HEK293T (cell line): ENCODE results near the gene ZSCAN10.

Source experiments
- CTCF ChIA-PET: fragments of 350-600 bp; formaldehyde crosslinking; extraction: SDS; loops from one replicate; lab custom pipeline; 2021; ENCODE audit warnings: antibody characterized with exemption, inconsistent platforms; lab: Yijun Ruan, JAX
- POLR2A ChIA-PET: fragments of 350-600 bp; formaldehyde crosslinking; extraction: SDS; loops from one replicate; lab custom pipeline; 2020; ENCODE audit warnings: antibody characterized with exemption, inconsistent platforms; lab: Yijun Ruan, JAX
- DNase-seq: peaks from one replicate; pipeline ENCODE4 v3.0.0; 2012; ENCODE audit warnings: mixed read lengths; ENCODE audit errors: extremely low spot score
- ARNT ChIP-seq: fragments of 450-650 bp; IDR thresholded peaks from 2 replicates; pipeline ENCODE4 v1.6.1; 2017; ENCODE audit warnings: mild to moderate bottlenecking
- BHLHE40 ChIP-seq: fragments of 450-650 bp; IDR thresholded peaks from 2 replicates; pipeline ENCODE4 v1.6.1; 2016; ENCODE audit warnings: mild to moderate bottlenecking, moderate library complexity, borderline replicate concordance
- CTBP1 ChIP-seq: fragments of 450-650 bp; IDR thresholded peaks from 2 replicates; pipeline ENCODE4 v1.6.1; 2016; ENCODE audit warnings: borderline replicate concordance
- ELF4 ChIP-seq: fragments of 450-650 bp; IDR thresholded peaks from 2 replicates; pipeline ENCODE4 v1.6.1; 2017; ENCODE audit warnings: antibody characterized with exemption
- FOXA1 ChIP-seq: fragments of 450-650 bp; IDR thresholded peaks from 2 replicates; pipeline ENCODE4 v1.6.1; 2016; ENCODE audit warnings: mild to moderate bottlenecking
- FOXK2 ChIP-seq: fragments of 450-650 bp; IDR thresholded peaks from 2 replicates; pipeline ENCODE4 v1.6.1; 2016; ENCODE audit warnings: mild to moderate bottlenecking
- FOXM1 ChIP-seq: fragments of 450-650 bp; IDR thresholded peaks from 2 replicates; pipeline ENCODE4 v1.6.1; 2017; ENCODE audit warnings: mild to moderate bottlenecking, borderline replicate concordance
- HDGF ChIP-seq: fragments of 450-650 bp; IDR thresholded peaks from 2 replicates; pipeline ENCODE4 v1.6.1; 2017; ENCODE audit warnings: antibody characterized with exemption, borderline replicate concordance
- L3MBTL2 ChIP-seq: fragments of 450-650 bp; conservative IDR thresholded peaks from 2 replicates; pipeline ENCODE4 v1.6.1; 2016; ENCODE audit warnings: mild to moderate bottlenecking
- LEF1 ChIP-seq: fragments of 450-650 bp; IDR thresholded peaks from 2 replicates; pipeline ENCODE4 v1.6.1; 2017; ENCODE audit warnings: mild to moderate bottlenecking, borderline replicate concordance
- NFRKB ChIP-seq: fragments of 450-650 bp; IDR thresholded peaks from 2 replicates; pipeline ENCODE4 v1.6.1; 2016; ENCODE audit warnings: mild to moderate bottlenecking, moderate library complexity
- SP1 ChIP-seq: fragments of 450-650 bp; IDR thresholded peaks from 2 replicates; pipeline ENCODE4 v1.6.1; 2017
- SUZ12 ChIP-seq: fragments of 450-650 bp; IDR thresholded peaks from 2 replicates; pipeline ENCODE4 v1.6.1; 2016; ENCODE audit warnings: mild to moderate bottlenecking
- TARDBP ChIP-seq: fragments of 450-650 bp; IDR thresholded peaks from 2 replicates; pipeline ENCODE4 v1.6.1; 2016
- ZNF384 ChIP-seq: fragments of 450-650 bp; IDR thresholded peaks from 2 replicates; pipeline ENCODE4 v1.6.1; 2016
- TF ChIP-seq, protein P1 (sequence below): fragments of 450-650 bp; IDR thresholded peaks from 2 replicates; pipeline ENCODE4 v1.6.1; 2016

ZSCAN10 gene

DNA sequence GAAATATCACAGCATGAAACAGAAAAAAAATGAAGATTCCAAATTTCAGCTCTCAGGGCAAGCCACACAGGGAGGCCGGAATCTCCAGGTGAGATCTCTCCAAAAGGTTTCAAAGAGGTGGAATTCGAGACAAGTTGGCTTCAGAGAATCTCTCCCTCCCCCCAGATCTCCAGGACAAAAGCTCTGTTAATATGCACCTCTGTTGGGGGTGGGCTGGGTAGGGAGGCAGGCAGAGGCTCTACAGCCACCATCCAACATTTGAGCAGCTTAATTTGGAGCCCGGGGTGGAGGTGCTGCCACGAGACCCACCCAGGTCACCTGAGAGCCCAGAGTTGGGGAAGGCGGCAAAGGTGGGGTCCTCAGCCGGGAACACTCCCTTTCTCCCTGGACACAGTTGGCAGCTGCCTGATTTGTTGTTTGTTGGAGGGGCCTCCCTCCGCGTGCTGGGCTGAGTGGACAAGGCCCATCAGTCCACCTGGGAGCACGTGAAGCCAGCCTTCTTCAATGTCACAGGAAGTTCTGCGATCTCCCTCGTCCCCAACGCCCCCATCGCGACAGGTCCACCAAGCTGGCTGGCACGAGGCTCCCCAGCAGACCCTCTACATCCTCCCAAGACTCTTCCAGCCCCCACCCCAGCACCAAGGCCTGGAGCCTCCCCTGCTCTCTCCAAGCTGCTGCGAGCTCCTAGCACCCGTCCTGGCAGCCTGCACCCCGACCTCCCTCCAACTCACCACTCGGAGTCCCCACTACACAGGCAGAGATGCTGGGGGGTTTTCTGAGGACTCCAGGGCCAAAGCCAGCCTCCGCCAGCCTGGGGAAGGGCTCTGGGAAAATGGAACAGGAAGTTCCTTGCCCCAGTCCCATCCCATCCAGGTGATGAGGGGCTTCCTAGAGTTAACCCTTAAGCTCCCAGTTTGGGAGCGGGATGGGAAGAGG, at the start of gene ZSCAN10:
TSS of gene ZSCAN10 (minus strand) at position 836 of the 936 bp plus-strand sequence. CDS start 6,357 bp downstream, outside the sequence.
- ChIA-PET CTCF (interaction anchor here (0.7 to 2.7 kb wide), 5 partner anchors 31 to 67 kb away, joined by 3 to 14 read pairs (median 5); no protein-coding TSS in a partner anchor), POLR2A (interaction anchor here (0.7 to 1.9 kb wide), 7 partner anchors 15 to 345 kb away, joined by 3 to 5 read pairs (median 3); partner anchors contain the start of genes NAA60, ZNF213 and ZNF597)
- no peak for DNase-seq
- TF ChIP-seq FOXK2 (no peak), ARNT (no peak), LEF1 (no peak), ELF4 (no peak), NFRKB (no peak), BHLHE40 (no peak), SP1 (no peak), L3MBTL2 (no peak), FOXA1 (no peak), CTBP1 (no peak), FOXM1 (no peak)
- TF ChIP-seq, protein P1, sequence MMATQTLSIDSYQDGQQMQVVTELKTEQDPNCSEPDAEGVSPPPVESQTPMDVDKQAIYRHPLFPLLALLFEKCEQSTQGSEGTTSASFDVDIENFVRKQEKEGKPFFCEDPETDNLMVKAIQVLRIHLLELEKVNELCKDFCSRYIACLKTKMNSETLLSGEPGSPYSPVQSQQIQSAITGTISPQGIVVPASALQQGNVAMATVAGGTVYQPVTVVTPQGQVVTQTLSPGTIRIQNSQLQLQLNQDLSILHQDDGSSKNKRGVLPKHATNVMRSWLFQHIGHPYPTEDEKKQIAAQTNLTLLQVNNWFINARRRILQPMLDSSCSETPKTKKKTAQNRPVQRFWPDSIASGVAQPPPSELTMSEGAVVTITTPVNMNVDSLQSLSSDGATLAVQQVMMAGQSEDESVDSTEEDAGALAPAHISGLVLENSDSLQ = no peak

DNA sequence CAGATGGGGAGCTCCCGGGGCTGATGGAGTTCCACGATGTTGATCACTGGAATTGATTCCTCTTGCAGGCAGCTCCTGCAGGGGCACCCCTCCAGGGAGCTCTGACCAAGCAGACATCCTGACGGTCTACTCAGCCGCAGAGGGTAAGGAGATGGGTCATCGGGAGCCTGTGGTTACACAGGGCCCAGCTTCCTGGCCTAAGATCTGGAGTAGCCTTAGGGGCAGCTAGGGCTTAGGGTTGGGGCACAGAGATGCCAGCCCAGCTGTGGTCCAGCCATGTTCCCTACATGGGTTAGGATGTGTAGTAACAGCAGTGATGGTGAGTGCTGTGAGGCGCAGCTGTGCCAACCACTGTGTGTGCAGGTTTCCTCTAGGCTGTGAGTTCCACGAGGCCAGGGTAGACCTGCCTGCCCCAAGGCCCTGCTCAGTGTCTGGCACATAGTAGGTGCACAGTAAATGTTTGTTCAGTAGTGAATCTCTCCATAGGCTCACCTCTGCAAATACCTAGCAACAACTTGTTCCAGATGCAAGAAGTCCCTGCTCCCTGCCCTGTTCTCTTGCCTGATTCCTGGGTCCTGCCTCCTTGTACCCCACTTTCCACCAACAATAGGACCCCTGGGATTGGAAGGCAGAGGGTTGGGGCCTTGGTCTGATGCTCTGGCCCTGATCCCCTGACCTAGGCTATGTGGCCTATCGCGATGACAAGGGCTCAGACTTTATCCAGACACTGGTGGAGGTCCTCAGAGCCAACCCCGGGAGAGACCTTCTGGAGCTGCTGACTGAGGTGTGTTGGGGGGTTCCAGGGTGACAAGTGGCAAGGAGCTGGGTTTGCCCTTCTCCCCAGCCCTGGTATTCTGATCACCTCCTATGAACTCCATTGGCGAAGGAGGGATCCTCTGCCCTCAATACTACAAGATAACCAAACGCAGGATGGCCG, 49.4 kb upstream of the ZSCAN10 start:
- CTCF ChIA-PET = interaction anchor here (0.6 to 2.4 kb wide), 7 partner anchors 14 to 71 kb away, joined by 3 to 20 read pairs (median 3); partner anchors contain the start of gene ZNF213
- POLR2A ChIA-PET = interaction anchor here (0.8 to 5.2 kb wide), 12 partner anchors 8 to 98 kb away, joined by 3 to 78 read pairs (median 4); partner anchors contain the start of gene ZNF213
- no peak for DNase-seq
- TF ChIP-seq L3MBTL2 (no peak), NFRKB (no peak), HDGF (no peak), ARNT (no peak), FOXA1 (no peak), SUZ12 (no peak), TARDBP (no peak), LEF1 (no peak), FOXK2 (no peak), ZNF384 (no peak), SP1 (no peak), BHLHE40 (no peak), CTBP1 (no peak)
- TF ChIP-seq, protein P1 = no peak

DNA sequence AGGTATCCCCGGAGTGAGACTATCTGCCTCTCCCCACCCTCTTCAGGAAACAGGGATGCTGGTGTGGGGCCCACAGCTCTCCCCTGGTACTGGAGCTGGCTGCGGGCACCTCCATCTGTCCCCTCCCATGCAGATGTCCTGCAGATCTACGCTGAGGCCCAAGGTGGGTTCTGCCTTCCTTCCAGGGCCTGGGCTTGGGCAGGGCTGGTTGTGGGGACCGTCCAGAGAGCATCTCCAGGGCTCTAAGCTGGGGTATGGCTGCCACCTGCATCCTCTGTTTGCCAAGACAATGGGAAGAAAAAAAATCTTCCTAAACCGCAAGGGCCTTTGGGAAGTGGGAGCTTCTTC, 48.6 kb upstream of the ZSCAN10 start:
- TF ChIP-seq FOXA1 (no peak), ZNF384 (no peak), BHLHE40 (no peak)
- CTCF ChIA-PET = interaction anchor here (1.0 kb wide), 1 partner anchor 35 kb away, joined by 3 read pairs; no protein-coding TSS in a partner anchor
- no peak for DNase-seq
- POLR2A ChIA-PET = interaction anchor here (1.1 to 5.2 kb wide), 2 partner anchors 14 to 88 kb away, joined by 3 to 78 read pairs; partner anchors contain the start of gene ZNF213

DNA sequence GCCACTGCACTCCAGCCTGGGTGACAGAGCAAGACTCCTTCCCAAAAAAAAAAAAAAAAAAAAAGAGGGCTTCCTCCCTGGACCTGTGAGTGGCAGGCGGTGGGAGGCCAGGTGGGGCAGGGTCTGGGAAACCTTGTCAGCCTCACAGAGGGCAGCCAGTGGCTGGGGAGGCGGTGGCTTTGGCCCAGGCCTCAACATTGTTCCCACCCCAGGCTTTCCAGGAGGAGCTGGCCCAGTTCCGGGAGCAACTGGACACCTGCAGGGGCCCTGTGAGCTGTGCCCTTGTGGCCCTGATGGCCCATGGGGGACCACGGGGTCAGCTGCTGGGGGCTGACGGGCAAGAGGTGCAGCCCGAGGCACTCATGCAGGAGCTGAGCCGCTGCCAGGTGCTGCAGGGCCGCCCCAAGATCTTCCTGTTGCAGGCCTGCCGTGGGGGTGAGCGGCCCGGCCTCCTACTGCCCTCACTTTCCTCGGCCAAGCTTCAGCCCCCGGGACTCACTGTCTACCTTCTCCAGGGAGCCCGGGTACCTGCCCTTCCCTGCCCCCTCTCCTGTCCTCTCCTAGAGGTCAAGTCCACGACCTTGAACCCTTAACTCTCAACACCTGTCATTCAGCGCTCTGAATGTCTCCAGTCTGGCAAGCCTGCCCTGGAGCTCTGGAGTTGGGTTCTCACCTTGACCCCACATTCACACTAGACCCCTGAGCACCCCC, 48.1 kb upstream of the ZSCAN10 start:
- ChIA-PET CTCF (interaction anchor here (1.0 kb wide), 1 partner anchor 36 kb away, joined by 3 read pairs; no protein-coding TSS in a partner anchor), POLR2A (interaction anchor here (5.2 kb wide), 1 partner anchor 14 kb away, joined by 78 read pairs; the partner anchor contains the start of gene ZNF213)
- TF ChIP-seq, protein P1 = no peak
- TF ChIP-seq CTBP1 (no peak), SUZ12 (no peak), ELF4 (no peak), SP1 (no peak), ZNF384 (no peak), FOXK2 (no peak), LEF1 (no peak), TARDBP (no peak), FOXM1 (no peak)
- DNase-seq = no peak

DNA sequence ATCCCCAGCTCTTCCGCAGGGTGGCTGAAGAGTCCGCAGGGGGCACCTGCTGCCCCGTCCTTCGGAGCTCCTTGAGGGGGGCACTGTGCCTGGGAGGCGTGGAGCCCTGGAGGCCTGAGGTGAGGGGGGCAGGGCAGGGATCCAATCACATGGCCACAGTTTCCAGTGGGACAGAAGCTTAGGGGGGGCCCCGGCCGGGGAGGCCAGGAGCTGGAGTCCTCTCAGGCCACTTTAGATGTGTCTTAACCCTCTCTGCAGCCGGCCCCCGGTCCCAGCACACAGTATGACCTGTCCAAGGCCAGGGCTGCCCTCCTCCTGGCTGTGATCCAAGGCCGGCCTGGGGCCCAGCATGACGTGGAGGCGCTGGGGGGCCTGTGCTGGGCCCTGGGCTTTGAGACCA, 46.6 kb upstream of the ZSCAN10 start:
- POLR2A ChIA-PET = interaction anchor here (3.3 kb wide), 1 partner anchor 11 kb away, joined by 27 read pairs; the partner anchor contains the start of gene ZNF213
- no peak for DNase-seq
- no peak for TF ChIP-seq ARNT
- CTCF ChIA-PET = no interaction called here
